G401.6 (cell line): Measurements from ENCODE around the gene CCNL1.

Experiments used
- FAIRE-seq: peaks from 2 replicates; lab custom pipeline; 2012; peaks lifted over from hg19 to GRCh38; lab: Jason Lieb, UNC

CCNL1 gene

DNA sequence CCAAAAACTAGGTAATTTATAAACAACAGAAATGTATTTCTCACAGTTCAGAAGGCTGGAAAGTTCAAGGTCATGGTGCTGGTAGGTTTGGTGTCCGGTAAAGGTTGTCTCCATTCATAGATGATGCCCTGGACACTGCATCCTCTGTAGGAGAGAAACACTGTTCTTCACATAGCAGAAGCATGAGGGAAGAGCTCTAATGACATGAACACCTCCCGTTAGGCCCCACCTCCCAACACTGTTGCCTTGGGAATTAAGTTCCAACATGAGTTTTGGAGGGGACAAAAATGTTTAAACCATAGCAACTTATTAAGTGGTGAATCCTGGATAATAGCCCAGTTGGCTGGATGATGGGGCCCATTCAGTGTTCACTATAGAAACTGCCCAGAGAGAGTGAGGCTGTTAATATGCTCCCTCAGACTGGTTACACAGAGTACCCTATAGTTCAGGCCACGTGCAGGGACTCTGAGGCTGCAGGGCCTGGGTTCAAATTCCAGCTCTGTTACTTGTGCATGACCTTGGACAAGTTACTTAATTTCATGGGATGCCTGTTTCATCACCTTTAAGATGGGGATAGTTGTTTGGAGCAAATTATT, 37.0 kb downstream of the CCNL1 start:
- no peak for FAIRE-seq

DNA sequence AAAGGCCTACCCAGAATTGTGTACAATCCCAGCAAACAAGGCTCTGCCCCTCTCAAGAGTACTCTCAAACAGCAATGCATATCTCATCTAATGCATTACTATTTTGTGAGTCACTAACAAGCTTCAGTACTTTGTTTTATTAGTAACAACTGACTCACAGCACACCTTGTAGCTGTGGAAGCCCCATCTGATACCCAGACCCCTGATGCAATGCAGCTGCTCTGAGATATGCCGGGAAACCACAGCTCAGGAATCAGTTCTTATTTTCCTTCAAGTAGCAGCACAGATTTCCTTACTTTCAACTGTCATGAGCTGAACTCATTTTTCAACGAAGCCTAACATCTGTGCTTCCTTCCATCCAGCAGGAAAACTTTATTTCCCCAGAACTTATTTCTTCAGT, 37.8 kb downstream of the CCNL1 start:
- no peak for FAIRE-seq

GRCh38 chr3:157121522-157121921, 38.4 kb downstream of the CCNL1 start:
- no peak for FAIRE-seq

DNA sequence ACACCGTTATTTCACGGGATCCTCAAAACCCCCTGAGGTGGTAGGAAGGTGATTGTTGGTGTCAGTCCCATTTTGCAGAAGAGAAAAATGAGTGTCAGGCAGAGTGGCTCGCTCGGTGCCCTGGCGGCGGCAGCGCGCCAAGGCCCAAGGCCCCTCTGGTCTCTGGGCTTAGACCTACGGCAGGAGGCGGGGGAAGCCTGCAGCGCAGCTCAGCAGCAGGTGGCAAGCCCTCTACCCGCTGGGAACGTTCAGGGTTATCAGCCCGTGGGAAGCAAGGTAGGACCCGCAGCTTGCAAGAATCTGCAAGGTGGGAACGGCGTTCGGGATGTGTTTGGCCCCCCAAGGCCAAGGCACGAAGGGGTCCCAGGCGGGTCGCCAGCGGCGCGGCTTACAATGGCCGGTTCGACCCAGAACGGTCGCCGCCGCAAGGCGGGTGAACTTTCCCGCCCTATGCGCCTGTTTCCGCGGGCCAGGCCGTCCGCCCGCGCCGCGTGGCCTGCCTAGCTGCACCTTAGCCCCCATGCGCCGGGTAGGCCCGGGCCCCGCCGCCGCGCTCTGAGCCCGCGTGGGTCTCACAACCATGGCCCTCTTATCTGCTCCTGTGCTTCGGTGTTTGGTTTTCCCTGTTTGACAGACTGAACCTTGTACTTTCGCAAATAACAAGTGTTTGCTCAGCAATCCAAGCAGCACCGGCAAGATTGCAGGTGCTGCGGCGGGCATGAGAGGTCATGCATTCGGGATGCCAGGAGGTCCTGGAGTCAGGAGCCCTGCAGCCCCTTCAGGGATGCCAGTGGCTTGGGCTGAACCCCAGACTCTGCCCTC, 39.7 kb downstream of the CCNL1 start:
- no peak for FAIRE-seq

GRCh38 chr3:157119369-157119951, 40.5 kb downstream of the CCNL1 start:
- no peak for FAIRE-seq

DNA sequence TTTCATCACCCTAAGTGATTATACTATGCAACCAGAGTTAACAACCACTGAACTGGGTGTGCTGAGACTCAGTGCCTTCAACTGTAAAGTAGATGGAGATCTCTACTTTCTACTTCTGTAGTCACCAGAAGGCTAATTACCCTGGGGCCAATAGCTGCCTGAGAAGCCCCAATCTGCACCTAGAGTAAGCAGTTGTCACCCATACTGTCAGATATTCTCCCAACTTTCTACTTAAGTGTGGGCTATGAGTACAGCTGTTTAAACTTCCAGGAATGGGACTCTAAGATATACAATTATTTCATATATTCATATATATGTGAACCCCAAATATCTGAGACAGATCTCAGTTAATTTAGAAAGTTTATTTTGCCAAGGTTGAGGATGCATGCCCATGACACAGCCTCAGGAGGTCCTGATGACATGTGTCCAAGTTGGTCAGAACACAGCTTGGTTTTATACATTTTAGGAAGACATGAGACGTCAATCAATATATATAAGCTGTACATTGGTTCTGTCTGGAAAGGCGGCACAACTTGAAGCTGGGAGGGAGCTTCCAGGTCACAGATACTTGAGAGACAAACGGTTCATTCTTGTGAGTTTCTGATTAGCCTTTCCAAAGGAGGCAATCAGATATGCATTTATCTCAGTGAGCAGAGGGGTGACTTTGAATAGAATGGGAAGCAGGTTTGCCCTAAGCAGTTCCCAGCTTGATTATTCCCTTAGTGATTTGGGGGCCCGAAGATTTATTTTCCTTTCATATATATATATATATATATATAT, 41.9 kb downstream of the CCNL1 start:
- no peak for FAIRE-seq

DNA sequence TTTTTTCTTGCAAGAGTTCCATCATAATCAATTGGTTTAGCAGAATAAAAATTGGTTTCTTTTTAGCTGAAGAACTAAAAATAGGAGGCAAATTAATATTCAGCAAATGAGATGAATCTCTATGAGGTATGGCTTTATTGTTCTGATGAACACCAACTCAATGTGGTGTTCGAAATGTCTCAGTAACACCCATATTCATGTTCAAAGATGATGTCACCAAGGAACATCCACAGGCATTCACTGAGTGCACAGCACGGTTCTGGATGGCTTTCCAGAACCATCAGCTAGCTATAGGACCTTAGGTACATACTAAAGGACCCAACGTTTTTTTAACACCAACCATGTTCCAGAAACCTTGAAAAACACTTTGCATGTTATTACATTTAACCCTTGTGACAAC, 42.7 kb downstream of the CCNL1 start:
- no peak for FAIRE-seq

GRCh38 chr3:157116017-157116416, 43.9 kb downstream of the CCNL1 start:
- FAIRE-seq, result no peak

DNA sequence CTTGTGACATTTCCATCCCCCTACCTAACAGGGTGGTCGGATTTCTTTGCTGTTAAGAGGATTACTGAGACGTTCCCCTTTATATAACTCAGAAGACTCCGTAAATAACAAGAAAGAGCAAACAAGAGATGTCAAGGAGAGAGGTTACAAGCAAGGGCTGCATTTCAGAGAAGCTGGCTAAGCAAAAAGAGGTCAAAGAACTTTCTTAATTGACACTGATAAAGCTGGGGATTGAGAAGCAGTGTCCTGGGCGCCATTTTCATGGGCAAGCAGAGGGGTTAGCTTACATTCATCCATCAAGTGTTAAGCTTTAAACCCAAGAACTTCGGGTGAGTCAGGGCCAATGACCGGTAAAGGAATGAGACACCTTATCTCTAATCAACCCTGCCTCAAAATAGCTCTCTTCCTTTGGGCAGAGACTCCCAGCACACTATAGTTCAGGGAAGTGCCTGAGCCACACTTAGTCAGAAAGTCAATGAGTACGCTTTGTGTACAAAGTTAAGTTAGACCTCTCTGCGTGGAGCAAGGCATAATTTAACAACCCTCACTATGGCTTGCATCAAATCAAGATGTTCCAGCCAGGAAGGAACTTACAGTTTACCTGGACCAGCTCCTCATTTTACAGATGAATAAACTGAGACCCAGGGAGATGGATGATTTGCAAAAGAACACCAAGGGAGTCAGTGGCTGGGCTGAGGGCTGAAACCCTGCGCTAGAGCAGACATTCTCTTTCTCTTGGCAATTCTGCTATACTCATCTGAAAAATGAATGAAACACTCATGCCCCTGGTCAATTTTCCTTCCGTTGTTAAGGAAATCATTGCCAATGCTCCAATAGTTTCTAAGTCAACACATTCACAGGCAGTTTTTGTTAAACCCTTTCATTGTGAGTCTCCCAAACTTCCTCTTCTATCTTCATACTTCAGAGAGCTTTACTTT, 44.6 kb downstream of the CCNL1 start:
- no peak for FAIRE-seq

DNA sequence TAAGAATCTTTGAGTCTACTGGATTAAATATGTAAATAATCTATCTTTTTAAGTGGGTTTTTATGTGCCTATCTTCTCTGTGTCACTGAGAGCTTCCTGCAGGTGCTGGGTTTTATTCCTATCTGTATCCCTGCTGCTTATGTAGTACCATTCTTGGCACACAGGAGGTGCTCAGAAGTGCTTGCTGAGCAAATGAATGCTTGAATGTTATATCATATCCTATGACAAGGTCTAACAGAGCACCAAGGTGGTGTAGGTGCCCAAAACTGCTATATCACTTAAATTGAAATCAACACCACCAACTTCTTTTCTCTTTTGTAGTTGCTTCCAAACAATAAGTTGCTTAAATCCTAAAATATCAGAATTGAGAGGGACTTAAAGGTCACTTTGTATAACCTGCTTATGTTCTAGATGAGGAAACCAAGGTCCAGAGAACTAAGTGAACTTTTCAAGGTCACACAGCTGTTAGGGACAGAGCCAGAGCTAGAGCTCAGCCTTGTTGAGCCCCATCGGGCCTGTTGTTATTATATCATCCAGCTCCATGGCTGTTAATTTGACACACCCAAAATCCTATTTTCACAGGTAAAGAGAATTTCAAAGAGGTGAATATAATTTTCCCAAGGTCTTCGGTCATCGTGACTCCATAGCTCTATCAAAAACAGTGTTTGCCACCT, 46.0 kb downstream of the CCNL1 start:
- no peak for FAIRE-seq

GRCh38 chr3:157112536-157112935, 47.4 kb downstream of the CCNL1 start:
- no peak for FAIRE-seq

DNA sequence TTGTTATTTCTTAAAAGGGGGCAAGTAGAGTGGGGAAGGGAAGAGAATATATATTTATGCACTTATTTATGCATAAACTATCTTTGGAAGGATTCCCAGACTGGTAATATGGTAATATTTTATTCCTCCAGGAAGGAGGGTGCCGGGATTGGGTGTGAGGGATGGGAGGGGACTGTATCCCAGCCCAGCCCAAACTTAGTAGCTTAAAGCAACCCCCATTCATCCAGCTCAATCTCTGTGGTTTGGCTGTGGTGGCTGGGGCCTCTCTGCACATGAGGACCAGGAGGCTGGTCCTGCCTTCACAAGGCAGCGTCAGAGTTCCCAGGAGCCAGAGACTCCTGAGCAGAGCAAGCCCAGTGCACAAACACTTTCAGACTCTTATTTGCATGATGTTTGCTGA, 48.4 kb downstream of the CCNL1 start:
- no peak for FAIRE-seq

GRCh38 chr3:157110761-157111278, 49.1 kb downstream of the CCNL1 start:
- FAIRE-seq, result no peak

- no peak for FAIRE-seq
These were observed 50.4 kb downstream of the CCNL1 start for GRCh38 chr3:157109267-157110141.

DNA sequence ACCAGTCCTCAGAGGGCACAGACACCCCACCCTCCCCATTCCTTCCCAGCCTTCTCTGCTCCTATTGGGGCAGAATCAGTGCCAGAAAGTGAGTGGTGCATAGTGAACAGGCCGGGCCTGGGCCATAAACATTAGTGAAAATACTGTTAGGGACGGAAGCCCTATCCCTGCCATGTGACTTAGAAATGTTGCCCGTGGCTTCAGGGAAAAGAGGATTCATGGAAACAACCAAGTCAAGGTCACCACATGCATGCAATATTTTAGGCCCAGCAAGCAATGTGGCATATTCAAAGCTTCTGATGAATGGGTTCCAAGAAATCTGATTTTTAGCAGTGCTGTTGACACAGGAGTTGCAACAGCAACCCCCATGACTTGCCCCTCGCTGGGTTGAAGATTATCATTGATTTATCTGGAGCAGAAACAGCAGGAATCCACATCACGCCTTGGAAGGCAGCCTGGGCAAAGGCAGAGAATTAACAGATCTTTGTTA, 52.3 kb downstream of the CCNL1 start:
- no peak for FAIRE-seq

DNA sequence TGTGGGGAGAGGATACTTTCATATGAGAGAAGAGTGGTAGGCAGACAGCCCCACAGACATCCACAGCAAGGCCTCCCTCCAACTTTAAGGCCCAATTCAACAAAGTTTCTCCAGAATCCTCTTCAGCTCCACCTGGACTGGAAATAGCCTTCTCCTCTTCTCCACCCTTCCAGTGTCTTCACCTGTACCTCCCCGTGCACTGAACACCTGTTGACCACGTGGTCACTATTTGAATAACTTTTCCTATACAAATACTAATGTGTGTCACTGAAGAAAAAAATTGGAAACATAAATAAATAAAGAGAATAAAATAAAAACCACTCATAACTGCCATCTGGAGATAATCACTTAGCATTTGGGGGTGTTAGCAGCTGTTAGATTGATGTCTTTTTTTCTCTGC, 52.9 kb downstream of the CCNL1 start:
- FAIRE-seq, result no peak

GRCh38 chr3:157104928-157105652, 54.9 kb downstream of the CCNL1 start:
- no peak for FAIRE-seq

DNA sequence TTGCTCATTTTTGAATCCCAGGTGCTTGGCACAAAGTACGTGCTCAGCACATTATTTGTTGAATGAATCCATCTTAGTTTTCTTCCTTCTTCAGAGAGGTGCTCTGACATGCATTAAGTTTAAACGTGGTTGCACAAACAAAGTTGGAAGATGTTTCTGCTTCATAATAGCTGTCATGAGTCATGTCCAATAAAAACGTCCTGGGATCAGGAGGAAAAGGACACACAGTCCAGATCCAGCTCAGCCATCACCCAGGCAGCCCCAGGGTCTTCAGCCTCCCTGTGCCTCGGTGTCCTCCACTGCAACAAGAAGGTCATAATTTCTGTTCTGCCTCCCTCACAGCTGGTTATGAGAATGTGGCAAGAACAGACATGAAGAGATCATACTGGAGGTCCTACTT, 55.4 kb downstream of the CCNL1 start:
- no peak for FAIRE-seq

DNA sequence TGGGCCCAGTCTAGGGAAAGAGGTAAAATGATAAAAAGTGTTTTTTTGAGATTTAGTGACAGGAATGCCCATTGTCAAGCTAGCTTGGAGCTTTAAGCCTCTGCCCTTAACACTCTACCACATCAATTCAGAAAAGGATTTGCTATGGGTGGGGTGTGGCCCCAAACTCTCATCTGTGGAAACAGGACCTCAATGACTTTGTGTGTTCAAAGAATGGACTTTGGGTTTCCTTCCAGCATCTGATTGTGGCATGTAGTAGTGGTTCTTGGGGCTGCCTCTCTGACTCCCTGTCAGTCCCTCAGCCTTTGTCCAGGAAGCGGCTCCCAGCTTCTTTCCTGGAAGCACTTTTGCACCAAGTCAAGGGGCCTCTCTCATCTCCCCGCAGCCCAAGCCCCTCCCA, 56.1 kb downstream of the CCNL1 start:
- FAIRE-seq, result no peak
